H1 (cell line): ENCODE data around the gene SMIM34. TPM values are rescaled to one million over a fixed set of nuclear protein-coding genes. Genes with fewer than 3 reads are reported as not detected.
"Not testable (repeated sequence)": the region's sequence is repeated elsewhere in the genome, so short reads cannot be mapped to it uniquely, and the experiment has no call there.

ENCODE experiments used
- CTCF ChIA-PET: fragments of 300-600 bp; sonication (Branson Sonifier 250); formaldehyde crosslinking; loops from one replicate; lab custom pipeline; 2021; ENCODE audit not compliant: partially characterized antibody; lab: Charles Lee
- POLR2A ChIA-PET: fragments of 300-600 bp; sonication (Branson Sonifier 250); formaldehyde crosslinking; loops from one replicate; lab custom pipeline; 2021; ENCODE audit warnings: inconsistent platforms; ENCODE audit not compliant: partially characterized antibody; lab: Charles Lee
- DNase-seq, 2 experiments: peaks; one replicate each; pipeline versions ENCODE4 v3.0.0 to v3.0.0-alpha.2; 2010 to 2022; ENCODE audit warnings: low spot score in 2 of 2, low read depth in 1 of 2, mixed read lengths in 1 of 2
- FAIRE-seq: peaks from 2 replicates; lab custom pipeline; 2011; peaks lifted over from hg19 to GRCh38; lab: Jason Lieb, UNC
- H2AFZ ChIP-seq: 2 replicates; pipeline ENCODE4 v1.8.1; 2012; ENCODE audit warnings: low read length, inconsistent platforms
- H2AK5ac ChIP-seq: 2 replicates; pipeline ENCODE4 v1.6.1; 2013; ENCODE audit warnings: low read depth, low read length
- H2BK120ac ChIP-seq: replicated peaks from 2 replicates; pipeline ENCODE3; 2013; ENCODE audit warnings: low read depth, low read length, inconsistent platforms
- H2BK12ac ChIP-seq: 2 replicates; pipeline ENCODE4 v1.6.1; 2013; ENCODE audit warnings: low read depth, low read length
- H2BK15ac ChIP-seq: 2 replicates; pipeline ENCODE4 v1.6.1; 2013; ENCODE audit warnings: low read length
- H2BK20ac ChIP-seq: 2 replicates; pipeline ENCODE4 v1.6.1; 2013; ENCODE audit warnings: low read length
- H2BK5ac ChIP-seq: 2 replicates; pipeline ENCODE4 v1.6.1; 2013; ENCODE audit warnings: low read depth, low read length
- H3K14ac ChIP-seq: 2 replicates; pipeline ENCODE4 v1.6.1; 2013; ENCODE audit warnings: inconsistent platforms; ENCODE audit not compliant: insufficient read length
- H3K18ac ChIP-seq: 2 replicates; pipeline ENCODE4 v1.6.1; 2013; ENCODE audit warnings: low read length; ENCODE audit errors: extremely low read depth
- H3K23ac ChIP-seq: 2 replicates; pipeline ENCODE4 v1.6.1; 2013; ENCODE audit warnings: inconsistent platforms; ENCODE audit not compliant: insufficient read length
- H3K23me2 ChIP-seq: 2 replicates; pipeline ENCODE4 v1.6.1; 2013; ENCODE audit warnings: low read depth, low read length
- H3K27ac ChIP-seq: 2 replicates; pipeline ENCODE4 v1.6.1; 2011; ENCODE audit warnings: low read depth, low read length, inconsistent platforms
- H3K27me3 ChIP-seq, 4 experiments: replicated peaks in 1 of 4; 1 replicate in 1 of 4; 2 replicates in 3 of 4; pipeline versions ENCODE4 v1.6.1 to v1.8.1; 2011 to 2013; ENCODE audit warnings: low read length in 3 of 4, mild to moderate bottlenecking in 3 of 4, inconsistent platforms in 2 of 4, mixed read lengths in 2 of 4, moderate library complexity in 1 of 4; ENCODE audit not compliant: control insufficient read depth in 3 of 4, insufficient read depth in 3 of 4; ENCODE audit errors: extremely low read depth in 1 of 4
- H3K36me3 ChIP-seq, 4 experiments: 2 replicates each; pipeline versions ENCODE4 v1.6.1 to v1.8.1; 2011 to 2013; ENCODE audit warnings: mild to moderate bottlenecking in 4 of 4, low read length in 3 of 4, moderate library complexity in 2 of 4, control low read depth in 1 of 4, inconsistent platforms in 1 of 4; ENCODE audit not compliant: insufficient read depth in 4 of 4, control insufficient read depth in 2 of 4
- H3K4ac ChIP-seq: replicated peaks from 2 replicates; pipeline ENCODE3; 2013; ENCODE audit warnings: low read length, low read depth, mixed read lengths, inconsistent platforms; ENCODE audit not compliant: insufficient read length
- H3K4me1 ChIP-seq, 4 experiments: replicated peaks in 1 of 4; 1 replicate in 1 of 4; 2 replicates in 3 of 4; pipeline versions ENCODE4 v1.6.1 to v1.8.1; 2011 to 2013; ENCODE audit warnings: low read length in 3 of 4, inconsistent platforms in 2 of 4, mixed read lengths in 1 of 4; ENCODE audit not compliant: insufficient read depth in 4 of 4, control insufficient read depth in 3 of 4
- H3K4me2 ChIP-seq, 2 experiments: 2 replicates each; pipeline versions ENCODE4 v1.6.1 to v1.8.1; 2011 to 2013; ENCODE audit warnings: low read depth in 2 of 2, low read length in 2 of 2, control low read depth in 1 of 2, inconsistent platforms in 1 of 2, mild to moderate bottlenecking in 1 of 2; ENCODE audit not compliant: insufficient read depth in 1 of 2
- H3K4me3 ChIP-seq, 4 experiments: fragments of 200-600, 300-600 bp in 1 of 4; sonication (generic), shearing (Covaris generic), sonication (Bioruptor Twin) in 1 of 4; 2 replicates each; pipeline versions ENCODE4 v1.5.1 to v1.8.1; 2011 to 2016; ENCODE audit warnings: low read length in 4 of 4, low read depth in 3 of 4, control low read depth in 2 of 4, inconsistent platforms in 2 of 4, mild to moderate bottlenecking in 2 of 4, mixed read lengths in 1 of 4, moderate library complexity in 1 of 4; ENCODE audit not compliant: insufficient read depth in 2 of 4; ENCODE audit errors: extremely low read depth in 1 of 4
- H3K56ac ChIP-seq: replicated peaks from 2 replicates; pipeline ENCODE3; 2013; ENCODE audit warnings: low read depth, mild to moderate bottlenecking, mixed read lengths, low read length, inconsistent platforms; ENCODE audit not compliant: insufficient read length
- H3K79me1 ChIP-seq: 2 replicates; pipeline ENCODE4 v1.6.1; 2013; ENCODE audit warnings: low read depth, low read length, control low read depth
- H3K79me2 ChIP-seq, 2 experiments: 2 replicates each; pipeline versions ENCODE4 v1.6.1 to v1.8.1; 2012 to 2013; ENCODE audit warnings: low read length in 2 of 2, mild to moderate bottlenecking in 2 of 2, inconsistent platforms in 1 of 2; ENCODE audit not compliant: insufficient read depth in 2 of 2, control insufficient read depth in 1 of 2
- H3K9ac ChIP-seq, 4 experiments: replicated peaks in 1 of 4; 1 replicate in 1 of 4; 2 replicates in 3 of 4; pipeline versions ENCODE4 v1.6.1 to v1.8.1; 2011 to 2013; ENCODE audit warnings: low read depth in 3 of 4, low read length in 3 of 4, control low read depth in 2 of 4, mild to moderate bottlenecking in 2 of 4, moderate library complexity in 2 of 4, inconsistent platforms in 1 of 4; ENCODE audit errors: extremely low read depth in 1 of 4
- H3K9me3 ChIP-seq, 2 experiments: 2 replicates each; pipeline versions ENCODE4 v1.6.1 to v1.8.1; 2012 to 2013; ENCODE audit warnings: mild to moderate bottlenecking in 2 of 2, moderate library complexity in 2 of 2, control low read depth in 1 of 2, inconsistent platforms in 1 of 2, low read depth in 1 of 2, low read length in 1 of 2, mixed read lengths in 1 of 2; ENCODE audit not compliant: insufficient read depth in 2 of 2
- H4K20me1 ChIP-seq, 2 experiments: replicated peaks in 1 of 2; 2 replicates each; pipeline versions ENCODE3 to v1.8.1; 2011 to 2013; ENCODE audit warnings: inconsistent platforms in 2 of 2, low read length in 2 of 2, mild to moderate bottlenecking in 1 of 2; ENCODE audit not compliant: insufficient read depth in 2 of 2, control insufficient read depth in 1 of 2
- H4K5ac ChIP-seq: 2 replicates; pipeline ENCODE4 v1.6.1; 2013; ENCODE audit warnings: low read length, low read depth, mixed read lengths, inconsistent platforms; ENCODE audit not compliant: insufficient read length
- H4K8ac ChIP-seq: 2 replicates; pipeline ENCODE4 v1.8.0; 2013; ENCODE audit warnings: mild to moderate bottlenecking, moderate library complexity, low read length, inconsistent platforms; ENCODE audit not compliant: insufficient read depth; ENCODE audit errors: extremely low read depth
- H4K91ac ChIP-seq: replicated peaks from 2 replicates; pipeline ENCODE3; 2013; ENCODE audit warnings: low read length, mixed read lengths, inconsistent platforms; ENCODE audit not compliant: insufficient read length
- WGBS, 2 experiments: shearing (Covaris generic) in 1 of 2; methylation state at CpG; one replicate each; pipeline versions ENCODE4 v1.1.6 to v1.1.7; 2013 to 2015; ENCODE audit warnings: low lambda C conversion rate in 2 of 2, mixed read lengths in 2 of 2, inconsistent platforms in 1 of 2, low coverage in 1 of 2, missing lambda C conversion rate in 1 of 2; ENCODE audit not compliant: insufficient replicate concordance in 2 of 2, insufficient coverage in 1 of 2, insufficient read length in 1 of 2; ENCODE audit errors: extremely low coverage in 1 of 2, missing lambda C conversion rate in 1 of 2; 5-methylcytosine and 5-hydroxymethylcytosine counted together
- polyA plus RNA-seq, 7 experiments: library from polyadenylated mRNA; depleted of rRNA in 3 of 7; stranded (reverse) in 5 of 7; unstranded in 2 of 7; fragments of >200 nt in 5 of 7; fragments of 200-250 nt in 2 of 7; gene quantifications; 1 replicate in 5 of 7; 2 replicates in 1 of 7; 4 replicates in 1 of 7; pipeline versions ENCODE4 v1.2.1 to v1.2.3, GENCODE V29; 2011 to 2013; ENCODE audit warnings: missing spikeins in 2 of 7, mixed read lengths in 2 of 7
- total RNA-seq: library from RNA; stranded (reverse); fragmentation: NEBNext Ultra II Directional; extraction: Animal tissue kit (Norgen Biotek cat#: 25700); gene quantifications from 2 replicates; pipeline ENCODE4 v1.2.1, GENCODE V29; 2021

The SMIM34 gene
- total and polyA plus RNA-seq, 2 of the 8 experiments (the other 6 are each of a cell fraction or from before 2014, with no cell fraction given), result not detected

DNA sequence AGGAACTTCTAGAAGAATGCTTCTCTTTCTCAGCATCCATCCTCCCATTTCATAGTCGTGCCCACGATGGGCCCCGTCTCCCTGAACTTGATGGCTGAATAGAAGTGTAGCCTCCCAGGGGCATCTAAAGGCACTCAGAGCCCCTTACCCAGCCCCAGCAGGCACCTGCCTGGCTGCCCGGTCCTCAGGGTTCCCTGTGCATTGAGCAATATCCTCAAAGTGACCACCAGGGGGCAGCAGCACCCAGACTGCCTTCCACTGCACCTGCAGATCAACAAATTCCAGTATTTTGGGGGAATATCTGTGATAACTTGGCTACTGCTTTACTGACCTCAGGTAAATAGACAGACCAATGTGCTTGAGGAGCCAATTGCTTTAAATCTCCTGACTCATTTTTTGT, 19.7 kb upstream of the SMIM34 start:
- H4K91ac ChIP-seq, CTCF ChIA-PET, H2AK5ac ChIP-seq, H3K4me3 ChIP-seq, H3K9ac ChIP-seq, H3K27ac ChIP-seq, H2AFZ ChIP-seq, H4K5ac ChIP-seq, H3K9me3 ChIP-seq, H3K4ac ChIP-seq, POLR2A ChIA-PET, H3K14ac ChIP-seq, H3K56ac ChIP-seq, H3K23ac ChIP-seq, H3K79me1 ChIP-seq, H3K23me2 ChIP-seq, H2BK15ac ChIP-seq, H3K36me3 ChIP-seq, H4K20me1 ChIP-seq, DNase-seq, H2BK5ac ChIP-seq, H2BK120ac ChIP-seq, H3K27me3 ChIP-seq, H3K4me2 ChIP-seq, H3K18ac ChIP-seq, H2BK20ac ChIP-seq, H3K4me1 ChIP-seq, H4K8ac ChIP-seq, H3K79me2 ChIP-seq, H2BK12ac ChIP-seq: not testable (repeated sequence)
- WGBS, 2 experiments, result no CpG with 5 or more reads among the region's 4 CpGs
- peak; percentile 19 for FAIRE-seq

GRCh38 chr21:34429710-34430109, 6.0 kb upstream of the SMIM34 start:
- H3K79me2 ChIP-seq, H3K56ac ChIP-seq, H2BK20ac ChIP-seq, H2BK15ac ChIP-seq, POLR2A ChIA-PET, H3K23me2 ChIP-seq, H3K4me1 ChIP-seq, H2AFZ ChIP-seq, H2BK120ac ChIP-seq, H3K4me2 ChIP-seq, CTCF ChIA-PET, H3K4me3 ChIP-seq, H2BK5ac ChIP-seq, H3K36me3 ChIP-seq, H3K27me3 ChIP-seq, H3K9me3 ChIP-seq, H3K27ac ChIP-seq, H4K20me1 ChIP-seq, H4K91ac ChIP-seq, H3K23ac ChIP-seq, H4K5ac ChIP-seq, H3K18ac ChIP-seq, H3K14ac ChIP-seq, H3K9ac ChIP-seq, H3K4ac ChIP-seq, H2AK5ac ChIP-seq, H2BK12ac ChIP-seq, H3K79me1 ChIP-seq, H4K8ac ChIP-seq, DNase-seq: not testable (repeated sequence)
- no CpG with 5 or more reads among the region's 5 CpGs for WGBS, 2 experiments
- FAIRE-seq, result peak; percentile 52
